GM21825 (cell line): ENCODE measurements around the gene BAIAP2.

Source experiments
- ATAC-seq: cut with Tn5 transposase; IDR thresholded peaks from one replicate; pipeline ENCODE4 v1.9.1; 2021; ENCODE audit warnings: mild to moderate bottlenecking, moderate library complexity; ENCODE audit not compliant: unreplicated experiment

The BAIAP2 gene

GRCh38 chr17:81036197-81036941 is 1.4 kb downstream of the BAIAP2 start:
- ATAC-seq, result no peak

DNA sequence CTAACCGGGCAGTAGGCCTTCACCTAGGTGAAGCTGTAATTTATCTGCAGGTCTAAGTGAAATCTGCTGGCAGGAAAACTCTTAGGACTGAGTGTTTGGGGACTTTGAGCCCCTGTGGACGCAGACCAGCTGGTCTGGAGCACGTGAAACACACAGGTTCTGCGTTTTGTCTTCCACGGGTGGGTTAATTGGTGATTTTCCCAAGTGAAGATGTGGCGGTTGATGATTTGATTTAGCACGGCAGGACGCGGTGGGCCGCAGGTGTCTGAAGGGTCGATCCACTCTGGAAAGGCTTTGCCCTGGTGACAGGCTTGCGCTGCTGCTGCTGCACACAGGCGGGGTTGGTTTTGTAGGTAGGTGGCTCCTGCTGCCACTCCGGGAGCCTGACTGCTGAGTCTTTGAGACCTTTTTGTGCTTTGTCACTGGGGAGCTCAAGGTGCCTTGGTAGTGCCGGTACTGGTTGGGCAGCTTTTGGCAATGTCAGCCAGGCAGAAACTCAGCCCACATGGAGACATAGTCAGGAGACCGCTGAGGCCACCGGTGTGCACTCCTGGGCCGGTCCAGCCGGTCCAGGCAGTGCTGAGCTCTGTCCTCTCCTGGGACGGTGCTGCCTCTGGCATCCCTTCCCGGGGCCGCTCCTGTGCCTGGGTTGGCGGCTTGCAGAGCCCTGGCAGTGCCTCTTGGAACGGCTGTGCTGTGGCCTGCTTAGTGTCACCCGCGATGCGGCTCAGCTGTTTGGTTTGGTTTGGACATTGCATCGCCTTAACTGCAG is 2.3 kb downstream of the BAIAP2 start:
- ATAC-seq, result no peak

GRCh38 chr17:81037798-81038733 is 3.1 kb downstream of the BAIAP2 start:
- no peak for ATAC-seq

DNA sequence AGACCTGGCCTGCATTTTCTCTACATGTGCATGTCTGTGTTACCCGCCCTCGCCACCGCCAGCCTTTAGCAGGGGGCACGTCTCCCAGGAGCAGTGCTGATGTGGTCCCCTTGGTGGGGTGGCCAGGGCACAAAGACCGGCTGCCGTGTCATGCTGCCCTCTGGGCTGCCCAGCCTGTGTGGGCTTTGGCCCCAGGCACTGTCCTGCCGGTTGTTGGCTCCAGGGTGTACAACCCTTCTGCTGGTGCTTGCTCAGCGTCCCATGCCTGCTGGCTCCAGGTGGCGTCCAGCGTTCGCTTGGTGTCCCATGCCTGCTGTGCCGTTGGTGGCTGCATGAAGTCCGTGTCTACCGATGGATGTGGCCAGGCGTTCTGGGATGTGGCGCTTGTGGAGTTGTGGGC is 4.1 kb downstream of the BAIAP2 start:
- ATAC-seq, result no peak

GRCh38 chr17:81039854-81040758 is 5.2 kb downstream of the BAIAP2 start:
- ATAC-seq, result no peak

DNA sequence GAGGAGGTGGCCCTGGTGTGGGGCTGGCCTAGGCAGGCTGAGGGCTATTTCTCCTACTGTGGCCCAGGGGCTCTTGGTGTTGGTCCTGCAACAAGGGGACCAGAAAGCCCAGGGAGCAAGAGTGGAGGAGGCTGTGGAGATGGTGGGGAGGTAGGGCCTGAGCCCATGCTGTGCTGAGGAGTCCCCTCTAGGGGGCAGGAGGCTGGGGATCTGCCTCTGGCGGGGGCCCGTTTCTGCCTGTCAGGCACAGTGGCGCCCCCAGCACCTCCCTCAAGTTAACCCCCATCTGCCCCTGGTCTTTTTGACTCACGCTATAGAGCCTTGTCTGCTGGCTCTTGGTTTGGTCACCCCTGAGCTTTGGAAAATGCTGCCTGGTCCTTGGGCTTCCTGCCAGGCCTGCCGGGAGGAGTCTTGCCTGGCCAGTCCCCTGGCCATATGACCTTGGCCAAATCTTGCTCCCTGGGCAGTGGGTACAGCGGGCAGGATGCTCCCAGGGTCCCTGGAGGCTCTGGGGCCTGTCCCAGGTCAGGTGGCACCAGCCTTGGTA is 5.9 kb downstream of the BAIAP2 start:
- ATAC-seq, result no peak

GRCh38 chr17:81042606-81043005 is 7.7 kb downstream of the BAIAP2 start:
- no peak for ATAC-seq

DNA sequence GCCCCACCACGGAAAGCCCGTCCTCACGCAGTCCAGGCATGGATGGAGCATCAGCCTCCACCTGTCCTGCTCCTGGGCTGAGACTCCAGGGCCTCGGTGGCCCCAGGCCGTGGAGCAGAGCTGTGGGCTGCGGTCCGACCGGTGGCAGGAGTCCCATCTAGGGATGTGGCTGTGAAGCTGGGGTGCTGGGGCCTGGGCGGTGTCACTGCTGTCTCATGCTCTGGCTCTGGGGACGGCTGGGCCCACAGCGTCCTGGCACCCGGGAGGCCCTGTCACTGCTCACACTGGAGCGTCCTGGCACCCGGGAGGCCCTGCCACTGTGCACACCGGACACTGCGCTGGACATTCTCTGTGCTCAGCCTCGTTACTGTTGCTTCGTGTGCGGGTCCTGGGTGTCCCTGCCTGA is 8.4 kb downstream of the BAIAP2 start:
- no peak for ATAC-seq

GRCh38 chr17:81043725-81044427 is 8.9 kb downstream of the BAIAP2 start:
- ATAC-seq, result no peak

DNA sequence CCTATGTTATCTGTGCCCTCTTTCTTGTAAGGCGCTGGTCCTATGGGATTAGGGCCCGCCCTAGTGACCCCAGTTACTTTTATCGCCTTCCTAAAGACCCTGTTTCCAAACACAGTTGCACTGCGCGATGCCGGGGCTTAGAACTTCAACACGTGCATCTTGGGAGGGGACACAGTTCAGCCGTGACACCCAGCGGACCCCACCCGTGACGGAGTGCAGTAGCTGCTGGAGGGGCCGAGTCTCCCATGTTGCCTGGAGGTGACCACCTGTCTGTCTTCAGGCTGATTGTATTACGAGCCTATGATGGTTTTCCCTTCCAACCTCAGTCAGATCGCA is 9.4 kb downstream of the BAIAP2 start:
- no peak for ATAC-seq

DNA sequence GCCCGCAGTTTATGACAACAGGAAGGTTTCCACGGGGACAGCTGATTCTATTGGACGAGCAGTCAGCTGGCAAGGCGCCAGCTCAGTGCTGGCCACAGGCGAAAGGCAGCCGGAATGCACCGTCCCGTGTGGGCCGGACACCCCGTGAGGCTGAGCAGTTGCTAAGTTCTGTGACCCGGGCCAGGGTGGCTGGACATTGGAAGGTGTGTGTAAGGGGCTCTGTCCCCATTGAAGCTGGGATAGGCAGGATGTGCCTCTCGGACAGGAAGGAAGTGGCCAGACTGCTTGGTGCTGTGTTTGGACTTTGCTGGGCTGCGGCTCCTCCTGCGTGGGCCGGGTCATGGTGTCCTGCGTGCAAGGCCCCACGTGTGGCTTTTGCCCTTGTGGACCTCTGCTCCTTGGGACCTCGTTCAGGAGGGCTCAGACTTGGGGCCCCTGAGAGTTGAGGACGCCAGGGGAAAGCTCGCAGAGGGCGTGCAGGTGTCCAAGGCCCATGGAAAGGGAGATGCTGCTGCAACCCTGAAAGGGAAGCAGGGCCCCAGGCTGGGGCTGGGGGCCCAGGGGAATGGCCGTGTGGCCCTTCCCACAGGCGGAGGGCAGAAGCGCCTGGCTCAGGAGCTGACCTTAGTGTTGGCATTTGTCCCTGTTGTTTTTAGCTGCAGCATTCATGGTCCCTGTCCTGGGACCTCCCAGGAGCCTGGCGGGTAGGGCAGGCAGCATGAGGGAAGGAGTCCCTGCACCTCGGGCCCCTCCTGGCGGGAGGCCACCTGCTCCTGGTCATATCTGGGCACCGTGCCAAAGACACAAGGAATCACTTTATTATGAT is 10.0 kb downstream of the BAIAP2 start:
- no peak for ATAC-seq

GRCh38 chr17:81045590-81046095 is 10.7 kb downstream of the BAIAP2 start:
- ATAC-seq, result no peak

DNA sequence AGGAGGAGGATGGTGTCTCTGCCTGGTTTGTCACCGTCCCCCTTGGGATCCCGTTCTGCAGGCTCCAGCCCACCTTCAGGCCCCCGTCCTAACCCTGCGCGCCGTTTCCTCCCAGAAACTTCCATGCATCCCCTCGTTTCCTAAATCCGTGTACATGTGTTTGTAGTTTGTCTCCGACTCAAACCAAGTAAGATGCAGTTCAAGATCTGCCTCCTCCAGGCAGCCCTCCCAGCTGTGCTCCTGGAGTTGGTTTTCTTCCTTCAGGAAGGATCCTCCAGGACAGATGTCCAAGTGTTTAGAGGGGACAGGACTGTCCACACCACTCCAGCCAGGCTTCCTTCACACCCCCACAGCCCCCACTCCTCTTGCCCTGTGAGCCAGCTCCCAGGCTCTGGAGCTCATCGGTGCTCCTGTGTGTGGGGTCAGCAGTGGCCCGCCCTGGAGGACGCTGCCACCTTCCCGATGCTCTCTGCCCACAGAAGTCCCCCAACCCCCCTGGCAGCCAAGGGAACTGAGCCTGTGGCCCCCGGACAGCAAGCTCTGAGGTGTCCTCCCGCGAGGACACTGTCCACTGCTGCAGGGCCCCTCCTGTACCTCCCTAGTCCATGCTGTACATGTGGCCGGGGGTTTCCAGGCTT is 11.3 kb downstream of the BAIAP2 start:
- no peak for ATAC-seq

GRCh38 chr17:81046770-81047359 is 11.9 kb downstream of the BAIAP2 start:
- no peak for ATAC-seq

DNA sequence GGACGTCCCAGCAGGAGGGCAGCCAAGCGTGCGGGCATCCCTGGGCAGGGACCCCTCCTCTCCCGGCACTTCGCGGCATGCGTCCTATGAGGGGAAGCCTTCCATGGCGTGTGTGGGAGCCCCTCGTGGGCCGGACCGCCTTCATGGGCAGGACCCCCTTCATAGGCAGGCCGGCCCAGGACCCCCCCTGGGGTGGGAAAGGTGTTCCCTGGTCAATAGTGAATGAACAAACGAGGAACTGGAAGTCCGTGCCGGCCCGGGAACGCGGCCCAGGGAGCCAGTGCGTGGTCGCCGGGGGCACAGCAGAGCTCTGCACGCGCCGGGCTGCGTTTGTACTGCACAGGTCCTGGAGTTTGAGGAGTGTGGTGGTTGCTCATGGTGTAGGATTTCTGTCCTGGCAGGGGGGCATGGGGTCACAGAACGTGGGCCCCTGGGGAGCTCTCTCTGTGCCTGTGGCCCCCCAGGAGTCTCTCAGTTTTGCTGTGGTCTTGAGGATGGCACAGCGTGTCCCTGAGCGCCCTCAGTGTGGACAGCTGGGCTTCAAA is 13.9 kb downstream of the BAIAP2 start:
- no peak for ATAC-seq

DNA sequence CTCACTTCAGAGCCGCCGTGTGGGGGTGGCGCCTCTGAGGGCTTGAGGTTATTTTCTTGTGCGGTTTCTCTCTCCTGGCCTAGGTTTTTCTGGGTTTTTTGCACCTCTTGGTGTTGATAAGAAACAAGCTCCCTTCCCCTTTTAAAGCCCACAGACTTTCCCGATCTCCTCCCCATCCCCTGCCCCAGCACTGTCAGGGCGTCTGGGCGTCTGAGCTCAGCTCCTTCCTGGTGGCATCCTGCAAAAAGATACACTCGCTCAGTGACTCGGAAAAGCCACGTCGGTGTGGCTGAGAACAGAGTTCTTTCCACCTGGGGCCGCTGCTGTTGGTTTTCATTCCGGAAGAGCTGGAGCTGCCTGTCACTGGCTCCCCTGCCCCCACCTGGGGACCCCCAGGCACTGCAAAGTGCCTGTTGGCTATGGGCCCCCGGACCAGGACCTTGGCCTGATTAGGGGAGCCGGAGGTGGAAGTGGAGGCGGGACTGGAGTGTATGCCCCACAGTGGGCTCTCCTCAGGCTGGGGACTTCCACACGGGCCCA is 14.5 kb downstream of the BAIAP2 start:
- ATAC-seq, result no peak

DNA sequence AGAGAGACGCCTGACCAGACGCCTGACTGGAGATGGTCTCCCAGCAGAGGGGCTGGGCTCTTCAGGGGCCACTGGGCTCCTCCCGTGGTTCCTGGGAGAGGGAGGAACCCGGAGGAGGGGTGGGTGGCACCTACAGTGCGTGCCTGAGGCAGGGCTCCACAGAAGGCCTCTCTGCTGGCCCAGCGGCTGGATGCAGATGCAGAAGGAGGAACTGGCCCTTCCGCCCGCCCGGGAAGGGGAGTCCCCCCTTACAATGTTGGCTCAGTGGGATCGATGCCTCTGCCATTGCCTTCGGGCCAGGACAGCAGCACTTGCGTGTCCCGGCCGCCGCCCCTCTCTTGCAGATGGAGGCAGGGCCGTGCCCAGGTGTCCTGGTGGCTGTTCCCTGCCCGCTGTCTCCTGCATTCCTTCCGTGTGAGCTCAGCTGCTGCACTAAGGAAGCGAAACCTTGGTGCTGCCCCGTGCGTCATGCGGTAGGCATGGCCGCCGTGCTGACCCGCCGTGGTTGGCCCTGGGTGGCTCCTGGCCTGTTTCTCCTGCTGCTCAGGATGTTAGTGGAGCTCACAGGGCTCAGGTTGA is 15.1 kb downstream of the BAIAP2 start:
- no peak for ATAC-seq
